Muscle layer of colon (tissue), 2 donors: ENCODE measurements around the gene C2orf42.
"Not testable (repeated sequence)": the region's sequence is repeated elsewhere in the genome, so short reads cannot be mapped to it uniquely, and the experiment has no call there.

ENCODE experiments used
- H3K27ac ChIP-seq: one replicate; pipeline ENCODE4 v1.7.0; 2013; ENCODE audit warnings: low read depth, mild to moderate bottlenecking, low read length, moderate library complexity
- H3K27me3 ChIP-seq, 2 donors: one replicate each; pipeline ENCODE4 v1.7.0; 2013; ENCODE audit warnings: low read length in 2 of 2, mild to moderate bottlenecking in 2 of 2; ENCODE audit not compliant: insufficient read depth in 2 of 2, control insufficient read depth in 1 of 2
- H3K36me3 ChIP-seq: one replicate; pipeline ENCODE4 v1.7.0; 2013; ENCODE audit warnings: mild to moderate bottlenecking, low read length; ENCODE audit not compliant: insufficient read depth
- H3K4me1 ChIP-seq: one replicate; pipeline ENCODE4 v1.7.0; 2013; ENCODE audit warnings: mild to moderate bottlenecking, low read length; ENCODE audit not compliant: insufficient read depth
- H3K4me3 ChIP-seq, 2 donors: one replicate each; pipeline ENCODE4 v1.7.0; 2013; ENCODE audit warnings: low read length in 2 of 2, low read depth in 1 of 2, mild to moderate bottlenecking in 1 of 2, moderate library complexity in 1 of 2
- H3K9ac ChIP-seq: one replicate; pipeline ENCODE4 v1.7.0; 2013; ENCODE audit warnings: low read length
- H3K9me3 ChIP-seq: one replicate; pipeline ENCODE4 v1.7.0; 2013; ENCODE audit warnings: mild to moderate bottlenecking, low read length
- donor health status: abdominal sarcoma.
- donor health status: Adenocarcinoma of cecum.

Gene C2orf42

DNA sequence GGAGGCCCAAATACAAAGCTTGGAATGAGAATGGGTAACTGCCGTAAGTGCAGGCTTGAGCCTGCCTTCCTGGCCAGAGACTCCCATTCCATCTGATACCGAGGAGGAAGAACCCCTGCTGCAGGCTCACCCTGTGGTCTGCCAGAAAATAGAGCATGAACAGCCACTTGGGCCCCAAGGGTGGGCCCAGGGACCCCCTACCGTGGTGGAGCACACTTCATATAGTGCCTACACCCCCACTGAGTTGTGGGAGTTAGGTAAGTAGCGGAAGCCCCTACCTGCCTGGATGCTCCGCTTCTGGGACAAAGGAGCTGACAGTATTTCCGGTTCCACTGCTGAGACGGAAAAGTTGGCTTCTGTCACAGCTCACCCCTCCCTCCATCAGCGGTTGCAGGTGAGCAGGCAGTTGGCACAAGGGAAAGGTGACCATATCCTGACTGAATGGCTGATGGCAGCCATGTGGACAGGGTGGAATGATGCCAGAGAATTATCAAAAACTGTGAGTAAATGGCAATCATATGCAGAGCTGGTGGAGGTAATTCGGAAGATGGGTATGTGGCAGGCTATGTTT is 11.5 kb upstream of the C2orf42 start:
- Histone ChIP-seq H3K9me3 (no peaks in the 10 kb centered on the region), H3K4me3 (no peak overlapping the region), H3K27me3 (no peaks in the 10 kb centered on the region), H3K27ac (no peak overlapping the region), H3K4me1 (no peaks in the 10 kb centered on the region), H3K36me3 (no peaks in the 10 kb centered on the region), H3K9ac (no peak overlapping the region)

DNA sequence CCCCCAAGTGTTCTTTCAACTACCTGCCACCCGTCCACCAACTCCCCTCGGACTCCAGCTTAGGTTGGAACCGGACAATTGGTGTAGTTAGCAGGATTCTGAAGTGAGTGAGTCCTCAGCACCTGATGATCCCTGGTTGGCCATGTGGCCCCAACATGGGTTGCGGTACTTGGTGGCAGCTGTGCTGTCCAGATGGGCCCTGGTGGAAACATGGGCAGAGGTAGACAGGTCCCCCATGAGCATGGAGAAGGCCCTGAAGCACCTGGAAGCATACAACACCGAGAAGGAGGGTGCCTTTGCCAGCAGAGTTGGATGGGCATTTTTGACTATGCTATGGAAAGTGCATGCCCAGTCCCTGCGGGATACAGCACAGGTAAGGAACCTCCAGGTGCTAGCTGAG is 11.0 kb upstream of the C2orf42 start:
- no peaks in the 10 kb centered on the region for H3K36me3 ChIP-seq
- no peak overlapping the region for H3K27ac ChIP-seq
- no peak overlapping the region for H3K4me3 ChIP-seq
- H3K27me3 ChIP-seq: no peaks in the 10 kb centered on the region
- no peaks in the 10 kb centered on the region for H3K9me3 ChIP-seq
- H3K4me1 ChIP-seq: no peaks in the 10 kb centered on the region
- no peak overlapping the region for H3K9ac ChIP-seq

DNA sequence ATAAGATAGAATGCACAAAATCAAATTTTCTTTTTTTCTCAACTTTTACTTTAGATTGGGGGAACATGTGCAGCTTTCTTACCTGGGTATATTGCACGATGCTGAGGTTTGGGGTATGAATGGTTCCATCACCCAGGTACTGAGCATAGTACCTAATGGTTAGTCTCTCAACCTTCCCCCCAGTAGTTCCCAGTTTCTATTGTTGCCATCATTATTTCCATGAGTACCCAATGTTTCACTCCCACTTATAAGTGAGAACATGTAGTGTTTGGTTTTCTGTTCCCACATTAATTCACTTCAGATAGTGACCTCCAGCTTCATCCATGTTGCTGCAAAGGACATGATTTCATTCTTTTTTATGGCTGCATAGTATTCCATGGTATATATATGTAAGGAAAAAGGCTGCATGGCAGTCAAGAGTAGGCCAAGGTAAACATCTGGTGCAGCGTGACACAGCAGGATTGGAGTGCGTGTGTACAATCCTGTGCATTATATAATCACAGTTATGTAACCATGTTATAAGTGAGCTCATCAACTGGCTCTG is 10.5 kb upstream of the C2orf42 start:
- Histone ChIP-seq H3K27ac (no peak overlapping the region), H3K36me3 (no peaks in the 10 kb centered on the region), H3K4me1 (no peaks in the 10 kb centered on the region), H3K9me3 (no peaks in the 10 kb centered on the region), H3K9ac (no peak overlapping the region), H3K4me3 (no peak overlapping the region), H3K27me3 (no peaks in the 10 kb centered on the region)

DNA sequence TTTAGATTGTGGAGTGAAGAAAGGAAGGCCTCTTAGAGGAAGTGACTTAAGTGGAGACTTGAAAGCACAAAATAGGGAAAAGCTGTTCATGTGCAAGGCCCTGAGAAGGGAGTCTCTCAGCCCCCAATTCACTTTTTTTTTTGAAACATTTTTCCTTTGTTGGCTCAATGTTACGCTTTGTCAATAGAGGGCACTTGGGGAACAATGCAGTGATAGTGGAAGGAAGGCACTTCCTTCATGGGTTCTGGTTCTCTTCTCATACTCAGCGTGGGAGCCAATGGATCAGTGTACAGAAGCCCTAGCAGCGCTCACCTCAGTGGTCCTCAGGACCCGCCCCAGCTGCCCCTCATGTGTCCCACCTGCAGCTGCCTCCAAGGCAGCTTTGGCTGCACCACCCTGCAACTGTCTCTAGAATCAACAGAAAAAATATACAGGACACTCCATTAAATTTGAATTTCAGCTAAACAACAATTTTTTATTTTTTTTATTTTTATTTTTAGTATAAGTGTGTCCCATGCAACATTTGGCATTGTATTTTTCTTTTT is 8.6 kb upstream of the C2orf42 start:
- Histone ChIP-seq H3K36me3 (no peaks in the 10 kb centered on the region), H3K4me3 (no peak overlapping the region), H3K4me1 (no peaks in the 10 kb centered on the region), H3K27me3 (no peaks in the 10 kb centered on the region), H3K9me3 (no peaks in the 10 kb centered on the region), H3K9ac (no peak overlapping the region), H3K27ac (no peak overlapping the region)

DNA sequence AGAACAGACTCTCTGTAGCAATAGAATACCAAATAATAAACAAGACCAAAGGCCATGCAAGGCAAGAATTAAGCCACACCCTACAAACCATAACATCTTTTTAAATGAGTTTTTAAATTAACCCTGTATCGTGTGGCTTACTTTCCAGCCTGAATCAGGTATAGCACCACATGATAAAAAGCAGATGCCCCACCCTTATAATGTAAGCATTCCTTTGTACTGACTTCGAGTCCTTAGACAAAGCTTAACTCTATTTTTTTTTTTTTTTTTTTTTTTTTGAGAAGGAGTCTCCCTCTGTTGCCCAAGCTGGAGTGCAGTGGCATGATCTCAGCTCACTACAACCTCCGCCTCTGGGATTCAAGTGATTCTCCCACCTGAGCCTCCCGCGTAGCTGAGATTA is 1.7 kb upstream of the C2orf42 start:
- Histone ChIP-seq H3K4me1 (no peaks in the 10 kb centered on the region), H3K9me3 (no peaks in the 10 kb centered on the region), H3K36me3 (no peaks in the 10 kb centered on the region), H3K9ac (no peak overlapping the region), H3K4me3 (no peak overlapping the region), H3K27ac (no peak overlapping the region), H3K27me3 (no peaks in the 10 kb centered on the region)

DNA sequence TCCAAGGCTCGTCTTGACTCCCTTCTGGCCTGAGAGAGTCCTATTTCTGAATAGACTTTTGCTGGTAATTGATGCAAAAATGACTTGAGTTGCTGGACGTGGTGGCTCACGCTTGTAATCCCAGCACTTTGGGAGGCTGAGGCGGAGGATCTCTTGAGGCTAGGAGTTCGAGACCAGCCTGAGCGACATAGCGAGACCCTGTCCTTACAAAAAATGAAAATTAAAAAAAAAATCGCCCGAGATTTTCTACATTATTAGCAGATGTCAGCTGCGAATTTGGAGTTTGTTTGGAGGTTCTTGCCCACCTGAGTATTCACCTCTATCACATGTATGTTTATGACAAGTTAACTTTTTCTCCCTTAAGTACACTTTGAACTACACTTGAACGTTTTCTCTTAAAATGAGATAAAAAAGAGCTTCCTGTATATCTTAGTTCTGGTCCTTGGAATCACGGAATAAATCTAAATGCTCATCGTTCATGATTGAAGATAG is 471 bp upstream of the C2orf42 start:
- Histone ChIP-seq H3K27me3 (no peaks in the 10 kb centered on the region), H3K9ac (peak overlapping the region; percentile 57), H3K36me3 (no peaks in the 10 kb centered on the region), H3K27ac (peak overlapping the region; percentile 91), H3K9me3 (no peaks in the 10 kb centered on the region), H3K4me3 (peak overlapping the region; percentile 51 to 71), H3K4me1 (no peaks in the 10 kb centered on the region)

DNA sequence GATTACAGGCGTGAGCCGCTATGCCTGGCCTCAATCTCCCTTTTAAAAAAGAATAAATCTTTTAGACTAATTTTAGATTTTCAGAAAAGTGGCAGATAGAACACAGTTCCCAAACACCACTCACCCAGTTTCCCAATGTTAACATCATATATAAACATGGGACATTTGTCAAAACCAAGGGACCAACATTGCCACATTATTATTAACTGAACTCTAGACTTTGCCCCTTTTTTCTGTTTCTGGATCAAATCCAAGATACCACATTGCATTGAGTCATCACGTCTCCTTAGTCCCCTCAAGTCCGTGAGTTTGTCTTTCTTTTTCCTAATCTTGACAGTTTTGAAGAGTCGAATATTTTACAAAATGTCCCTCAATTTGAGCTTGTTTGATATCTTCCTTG is 2.4 kb downstream of the C2orf42 start:
- no peaks in the 10 kb centered on the region for H3K4me1 ChIP-seq
- no peak overlapping the region for H3K9ac ChIP-seq
- H3K27ac ChIP-seq: no peak overlapping the region
- no peaks in the 10 kb centered on the region for H3K9me3 ChIP-seq
- no peaks in the 10 kb centered on the region for H3K27me3 ChIP-seq
- no peaks in the 10 kb centered on the region for H3K36me3 ChIP-seq
- no peak overlapping the region for H3K4me3 ChIP-seq

DNA sequence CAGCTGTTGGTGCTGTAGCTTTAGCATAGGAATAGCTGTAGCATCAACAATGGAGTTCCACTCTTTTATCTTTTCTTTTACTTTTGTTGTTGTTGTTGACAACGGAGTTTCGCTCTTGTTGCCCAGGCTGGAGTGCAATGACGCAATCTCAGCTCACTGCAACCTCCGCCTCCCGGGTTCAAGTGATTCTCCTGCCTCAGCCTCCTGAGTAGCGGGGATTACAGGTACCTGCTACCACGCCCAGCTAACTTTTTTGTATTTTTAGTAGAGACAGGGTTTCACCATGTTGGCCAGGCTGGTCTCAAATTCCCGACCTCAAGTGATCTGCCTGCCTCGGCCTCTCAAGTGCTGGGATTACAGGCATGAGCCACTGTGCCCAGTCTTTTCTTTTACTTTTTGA is 3.6 kb downstream of the C2orf42 start:
- H3K27me3 ChIP-seq, H3K27ac ChIP-seq, H3K9ac ChIP-seq, H3K9me3 ChIP-seq, H3K4me1 ChIP-seq, H3K4me3 ChIP-seq, H3K36me3 ChIP-seq: not testable (repeated sequence)

DNA sequence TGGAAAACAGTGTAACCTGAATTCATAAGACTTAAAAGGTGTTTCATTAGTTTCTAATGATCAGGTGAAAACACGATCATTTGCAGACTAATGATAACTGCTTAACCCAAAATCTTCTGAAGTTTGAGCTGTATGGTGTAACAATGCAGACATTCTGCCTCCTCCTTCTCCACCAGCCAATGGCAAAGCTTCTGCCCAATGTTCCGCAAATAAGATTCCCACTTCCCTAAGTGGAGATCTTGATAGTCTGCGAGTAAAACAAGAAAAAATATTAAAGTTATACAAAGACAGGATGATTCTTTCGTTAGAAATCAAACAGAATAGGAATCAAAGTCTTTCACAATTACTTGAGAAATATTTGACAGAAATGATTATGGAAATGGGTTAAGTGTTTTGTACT is 8.1 kb downstream of the C2orf42 start:
- Histone ChIP-seq H3K4me3 (no peak overlapping the region), H3K27ac (no peak overlapping the region), H3K36me3 (peaks cover 15% of the 10 kb centered on the region), H3K27me3 (no peaks in the 10 kb centered on the region), H3K9me3 (no peaks in the 10 kb centered on the region), H3K9ac (no peak overlapping the region), H3K4me1 (no peaks in the 10 kb centered on the region)

DNA sequence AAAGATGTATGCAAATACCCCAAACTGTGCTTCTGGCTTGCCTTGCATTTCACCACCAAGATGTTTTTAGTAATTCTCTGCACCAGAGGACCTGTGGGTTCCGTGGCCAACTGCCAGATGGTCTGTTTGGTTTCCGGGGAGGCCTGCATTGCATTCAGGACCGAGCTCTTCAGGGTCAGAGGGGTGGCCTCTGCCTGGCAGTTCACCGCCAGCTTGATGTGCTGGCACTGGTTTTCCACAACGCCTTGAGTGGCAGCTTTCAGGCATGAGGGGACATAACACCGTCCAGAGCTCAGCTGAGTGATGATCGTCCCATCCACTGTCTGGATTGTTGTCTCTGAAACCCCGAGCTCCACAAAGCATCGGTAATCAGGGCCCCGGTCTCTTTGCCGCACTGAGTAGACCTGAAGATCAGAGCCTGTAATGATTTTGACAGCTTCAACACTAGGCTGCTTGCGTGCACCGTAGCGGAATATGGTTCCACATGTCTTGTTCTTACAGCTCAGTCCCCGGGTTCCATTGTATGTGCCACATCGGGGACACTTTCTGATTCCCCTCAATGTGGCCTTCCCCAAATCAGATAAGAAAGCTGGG is 9.4 kb downstream of the C2orf42 start:
- Histone ChIP-seq H3K36me3 (peaks cover 19% of the 10 kb centered on the region), H3K9me3 (no peaks in the 10 kb centered on the region), H3K4me3 (no peak overlapping the region), H3K27ac (no peak overlapping the region), H3K9ac (no peak overlapping the region), H3K27me3 (no peaks in the 10 kb centered on the region), H3K4me1 (no peaks in the 10 kb centered on the region)

DNA sequence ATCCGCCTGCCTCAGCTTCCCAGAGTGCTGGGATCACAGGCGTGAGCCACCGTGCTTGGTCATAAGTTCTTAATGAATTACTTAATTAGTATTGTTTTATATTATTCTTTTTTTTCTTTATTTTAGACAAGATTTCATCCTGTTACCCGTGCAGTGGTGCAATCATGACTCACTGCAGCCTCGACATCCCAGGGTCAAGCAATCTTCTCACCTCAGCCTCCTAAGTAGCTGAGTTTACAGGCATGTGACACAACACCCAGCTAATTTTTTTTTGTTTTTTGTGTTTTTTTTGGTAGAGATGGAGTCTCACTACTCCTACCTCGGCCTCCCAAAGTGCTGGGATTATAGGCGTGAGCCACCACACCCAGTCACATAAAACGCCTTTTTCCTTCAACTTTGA is 17.3 kb downstream of the C2orf42 start:
- H3K9me3 ChIP-seq: no peaks in the 10 kb centered on the region
- no peak overlapping the region for H3K9ac ChIP-seq
- H3K4me3 ChIP-seq: no peak overlapping the region
- no peaks in the 10 kb centered on the region for H3K4me1 ChIP-seq
- H3K36me3 ChIP-seq: peaks cover 20% of the 10 kb centered on the region
- H3K27ac ChIP-seq: no peak overlapping the region
- no peaks in the 10 kb centered on the region for H3K27me3 ChIP-seq
